Activated naive CD8-positive, alpha-beta T cell treated with anti-CD3 and anti-CD28 coated beads, Interleukin-2, amount 50 U/mL, for 24 hours (primary cell): ENCODE measurements around the gene WDR11.
"Not testable (repeated sequence)": the region's sequence is repeated elsewhere in the genome, so short reads cannot be mapped to it uniquely, and the experiment has no call there.

Experiments
- ATAC-seq: fragments of 150-1000 bp; cut with Tn5 transposase; one replicate; pipeline ENCODE4 v1.10.0; 2021
- DNase-seq: peaks from one replicate; pipeline ENCODE4 v3.0.0; 2021
- H3K27ac Mint-ChIP-seq: one replicate; pipeline ENCODE4 v1.8.0; 2021; ENCODE audit warnings: mild to moderate bottlenecking, mixed read lengths
- H3K27me3 Mint-ChIP-seq: one replicate; pipeline ENCODE4 v1.8.0; 2021; ENCODE audit warnings: mixed read lengths
- H3K36me3 Mint-ChIP-seq: one replicate; pipeline ENCODE4 v1.8.0; 2021; ENCODE audit warnings: low read depth, mixed read lengths
- H3K4me1 Mint-ChIP-seq: one replicate; pipeline ENCODE4 v1.8.0; 2021; ENCODE audit warnings: mixed read lengths
- H3K4me3 Mint-ChIP-seq: one replicate; pipeline ENCODE4 v1.8.0; 2021; ENCODE audit warnings: mild to moderate bottlenecking, moderate library complexity, mixed read lengths
- H3K9me3 Mint-ChIP-seq: one replicate; pipeline ENCODE4 v1.8.0; 2021; ENCODE audit warnings: mixed read lengths

The WDR11 gene

GRCh38 chr10:120897343-120897742, 46.2 kb downstream of the WDR11 start:
- H3K4me3 Mint-ChIP-seq: no peak overlapping the region
- H3K9me3 Mint-ChIP-seq: no peaks in the 10 kb centered on the region
- peak overlapping the region; percentile 44 for H3K27ac Mint-ChIP-seq
- DNase-seq: no peak
- H3K36me3 Mint-ChIP-seq: peaks cover 39% of the 10 kb centered on the region
- no peaks in the 10 kb centered on the region for H3K27me3 Mint-ChIP-seq
- H3K4me1 Mint-ChIP-seq: peaks cover 3% of the 10 kb centered on the region
- peak; percentile 46 for ATAC-seq

GRCh38 chr10:120905268-120905667, 54.1 kb downstream of the WDR11 start:
- no peaks in the 10 kb centered on the region for H3K27me3 Mint-ChIP-seq
- H3K27ac Mint-ChIP-seq: no peak overlapping the region
- peaks cover 80% of the 10 kb centered on the region for H3K36me3 Mint-ChIP-seq
- no peak for ATAC-seq
- H3K9me3 Mint-ChIP-seq: peaks cover 15% of the 10 kb centered on the region
- H3K4me3 Mint-ChIP-seq: no peak overlapping the region
- H3K4me1 Mint-ChIP-seq: no peaks in the 10 kb centered on the region
- no peak for DNase-seq

GRCh38 chr10:120917521-120918250, 66.5 kb downstream of the WDR11 start:
- DNase-seq: no peak

GRCh38 chr10:120923886-120924285, 72.7 kb downstream of the WDR11 start:
- not testable (repeated sequence) for H3K36me3 Mint-ChIP-seq, H3K9me3 Mint-ChIP-seq, H3K27ac Mint-ChIP-seq, ATAC-seq, DNase-seq, H3K4me3 Mint-ChIP-seq, H3K27me3 Mint-ChIP-seq, H3K4me1 Mint-ChIP-seq

More at GRCh38 chr10:120917521-120918250, 66.5 kb downstream of the WDR11 start:
- no peak overlapping the region for H3K27ac Mint-ChIP-seq
- H3K9me3 Mint-ChIP-seq: peaks cover 4% of the 10 kb centered on the region
- ATAC-seq: no peak
- no peaks in the 10 kb centered on the region for H3K36me3 Mint-ChIP-seq
- H3K4me3 Mint-ChIP-seq: no peak overlapping the region
- no peaks in the 10 kb centered on the region for H3K27me3 Mint-ChIP-seq
- no peaks in the 10 kb centered on the region for H3K4me1 Mint-ChIP-seq

GRCh38 chr10:120926611-120927010, 75.4 kb downstream of the WDR11 start:
- Mint-ChIP-seq H3K4me1 (no peaks in the 10 kb centered on the region), H3K27me3 (peaks cover 4% of the 10 kb centered on the region), H3K36me3 (no peaks in the 10 kb centered on the region), H3K9me3 (no peaks in the 10 kb centered on the region), H3K4me3 (no peak overlapping the region), H3K27ac (no peak overlapping the region)
- DNase-seq: no peak
- peak; percentile 24 for ATAC-seq

- no peaks in the 10 kb centered on the region for H3K9me3 Mint-ChIP-seq
- no peaks in the 10 kb centered on the region for H3K4me1 Mint-ChIP-seq
- H3K36me3 Mint-ChIP-seq: no peaks in the 10 kb centered on the region
- H3K27me3 Mint-ChIP-seq: peaks cover 4% of the 10 kb centered on the region
- ATAC-seq (no peak), DNase-seq (no peak)
- H3K27ac Mint-ChIP-seq: no peak overlapping the region
- H3K4me3 Mint-ChIP-seq: no peak overlapping the region
Observed at GRCh38 chr10:120927352-120927751, 76.2 kb downstream of the WDR11 start.

- no peaks in the 10 kb centered on the region for H3K4me1 Mint-ChIP-seq
- H3K36me3 Mint-ChIP-seq: no peaks in the 10 kb centered on the region
- H3K27me3 Mint-ChIP-seq: peaks cover 4% of the 10 kb centered on the region
- H3K4me3 Mint-ChIP-seq: no peak overlapping the region
- no peak overlapping the region for H3K27ac Mint-ChIP-seq
- H3K9me3 Mint-ChIP-seq: no peaks in the 10 kb centered on the region
- DNase-seq: no peak
- ATAC-seq: no peak
Observed at GRCh38 chr10:120929166-120929565, 78.0 kb downstream of the WDR11 start.

- Mint-ChIP-seq H3K36me3 (no peaks in the 10 kb centered on the region), H3K27ac (no peak overlapping the region), H3K9me3 (no peaks in the 10 kb centered on the region), H3K4me3 (no peak overlapping the region), H3K4me1 (no peaks in the 10 kb centered on the region), H3K27me3 (peaks cover 4% of the 10 kb centered on the region)
- DNase-seq (no peak), ATAC-seq (no peak)
Observed at GRCh38 chr10:120931423-120931822, 80.3 kb downstream of the WDR11 start.

- peaks cover 4% of the 10 kb centered on the region for H3K27me3 Mint-ChIP-seq
- no peak overlapping the region for H3K4me3 Mint-ChIP-seq
- H3K9me3 Mint-ChIP-seq: no peaks in the 10 kb centered on the region
- no peak for DNase-seq
- no peak overlapping the region for H3K27ac Mint-ChIP-seq
- ATAC-seq: no peak
- H3K4me1 Mint-ChIP-seq: no peaks in the 10 kb centered on the region
- H3K36me3 Mint-ChIP-seq: no peaks in the 10 kb centered on the region
Observed at GRCh38 chr10:120931999-120932398, 80.8 kb downstream of the WDR11 start.

- no peaks in the 10 kb centered on the region for H3K9me3 Mint-ChIP-seq
- ATAC-seq: no peak
- H3K27ac Mint-ChIP-seq: no peak overlapping the region
- H3K4me1 Mint-ChIP-seq: peaks cover 2% of the 10 kb centered on the region
- H3K27me3 Mint-ChIP-seq: peaks cover 7% of the 10 kb centered on the region
- no peaks in the 10 kb centered on the region for H3K36me3 Mint-ChIP-seq
- DNase-seq: no peak
- H3K4me3 Mint-ChIP-seq: no peak overlapping the region
Observed at GRCh38 chr10:120938822-120939221, 87.7 kb downstream of the WDR11 start.

GRCh38 chr10:120940299-120940900, 89.2 kb downstream of the WDR11 start:
- Mint-ChIP-seq H3K27me3 (peaks cover 9% of the 10 kb centered on the region), H3K27ac (no peak overlapping the region), H3K9me3 (no peaks in the 10 kb centered on the region), H3K4me1 (peaks cover 2% of the 10 kb centered on the region), H3K36me3 (no peaks in the 10 kb centered on the region), H3K4me3 (no peak overlapping the region)
- ATAC-seq (no peak), DNase-seq (no peak)

GRCh38 chr10:120941501-120941900, 90.3 kb downstream of the WDR11 start:
- Mint-ChIP-seq H3K27ac (no peak overlapping the region), H3K27me3 (peaks cover 9% of the 10 kb centered on the region), H3K4me1 (peaks cover 2% of the 10 kb centered on the region), H3K9me3 (no peaks in the 10 kb centered on the region), H3K4me3 (no peak overlapping the region), H3K36me3 (no peaks in the 10 kb centered on the region)
- DNase-seq (no peak), ATAC-seq (no peak)

GRCh38 chr10:120942806-120943413, 91.7 kb downstream of the WDR11 start:
- H3K27ac Mint-ChIP-seq: no peak overlapping the region
- peaks cover 2% of the 10 kb centered on the region for H3K4me1 Mint-ChIP-seq
- peak; percentile 83 for DNase-seq
- ATAC-seq: peak; percentile 86
- H3K27me3 Mint-ChIP-seq: peaks cover 15% of the 10 kb centered on the region
- no peaks in the 10 kb centered on the region for H3K9me3 Mint-ChIP-seq
- H3K4me3 Mint-ChIP-seq: no peak overlapping the region
- no peaks in the 10 kb centered on the region for H3K36me3 Mint-ChIP-seq

GRCh38 chr10:120943542-120943941, 92.4 kb downstream of the WDR11 start:
- Mint-ChIP-seq H3K4me1 (peaks cover 4% of the 10 kb centered on the region), H3K36me3 (no peaks in the 10 kb centered on the region), H3K9me3 (no peaks in the 10 kb centered on the region), H3K27ac (no peak overlapping the region), H3K27me3 (peaks cover 16% of the 10 kb centered on the region), H3K4me3 (no peak overlapping the region)
- no peak for DNase-seq
- ATAC-seq: no peak

- DNase-seq (no peak), ATAC-seq (no peak)
- Mint-ChIP-seq H3K9me3 (no peaks in the 10 kb centered on the region), H3K27me3 (peaks cover 22% of the 10 kb centered on the region), H3K36me3 (no peaks in the 10 kb centered on the region), H3K27ac (no peak overlapping the region), H3K4me3 (no peak overlapping the region), H3K4me1 (peaks cover 10% of the 10 kb centered on the region)
Observed at GRCh38 chr10:120944586-120945125, 93.5 kb downstream of the WDR11 start.
